ENCODE measurements around the gene FMNL1.

FMNL1 gene

DNA sequence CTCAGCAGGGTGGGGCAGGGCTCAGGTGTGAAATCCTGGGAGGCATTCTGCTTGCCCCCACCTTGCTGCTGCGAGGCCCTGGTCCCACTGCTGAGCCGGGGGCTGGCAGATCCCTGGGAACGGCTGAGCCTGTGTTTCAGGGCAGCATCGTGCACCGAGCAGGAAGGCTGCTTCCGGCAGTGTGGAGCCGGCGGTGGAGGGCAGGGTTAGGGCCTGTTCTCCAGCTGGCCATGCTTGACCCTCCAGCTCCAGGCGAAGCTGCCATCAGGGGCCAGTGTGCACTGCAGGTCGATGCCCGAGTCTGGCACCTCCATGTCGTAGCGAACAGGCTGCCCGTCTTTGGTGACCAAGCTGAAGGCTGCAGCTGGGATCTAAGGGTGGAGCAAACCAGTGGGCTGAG, 42.7 kb downstream of the FMNL1 start:
- TF ChIP-seq, protein P1, sequence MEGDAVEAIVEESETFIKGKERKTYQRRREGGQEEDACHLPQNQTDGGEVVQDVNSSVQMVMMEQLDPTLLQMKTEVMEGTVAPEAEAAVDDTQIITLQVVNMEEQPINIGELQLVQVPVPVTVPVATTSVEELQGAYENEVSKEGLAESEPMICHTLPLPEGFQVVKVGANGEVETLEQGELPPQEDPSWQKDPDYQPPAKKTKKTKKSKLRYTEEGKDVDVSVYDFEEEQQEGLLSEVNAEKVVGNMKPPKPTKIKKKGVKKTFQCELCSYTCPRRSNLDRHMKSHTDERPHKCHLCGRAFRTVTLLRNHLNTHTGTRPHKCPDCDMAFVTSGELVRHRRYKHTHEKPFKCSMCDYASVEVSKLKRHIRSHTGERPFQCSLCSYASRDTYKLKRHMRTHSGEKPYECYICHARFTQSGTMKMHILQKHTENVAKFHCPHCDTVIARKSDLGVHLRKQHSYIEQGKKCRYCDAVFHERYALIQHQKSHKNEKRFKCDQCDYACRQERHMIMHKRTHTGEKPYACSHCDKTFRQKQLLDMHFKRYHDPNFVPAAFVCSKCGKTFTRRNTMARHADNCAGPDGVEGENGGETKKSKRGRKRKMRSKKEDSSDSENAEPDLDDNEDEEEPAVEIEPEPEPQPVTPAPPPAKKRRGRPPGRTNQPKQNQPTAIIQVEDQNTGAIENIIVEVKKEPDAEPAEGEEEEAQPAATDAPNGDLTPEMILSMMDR (conservative IDR thresholded peaks at IDR 0.05) = no peak
- no peak for TF ChIP-seq ZFX (IDR thresholded peaks at IDR 0.05)
- H3K27ac ChIP-seq = no peak overlapping the region

DNA sequence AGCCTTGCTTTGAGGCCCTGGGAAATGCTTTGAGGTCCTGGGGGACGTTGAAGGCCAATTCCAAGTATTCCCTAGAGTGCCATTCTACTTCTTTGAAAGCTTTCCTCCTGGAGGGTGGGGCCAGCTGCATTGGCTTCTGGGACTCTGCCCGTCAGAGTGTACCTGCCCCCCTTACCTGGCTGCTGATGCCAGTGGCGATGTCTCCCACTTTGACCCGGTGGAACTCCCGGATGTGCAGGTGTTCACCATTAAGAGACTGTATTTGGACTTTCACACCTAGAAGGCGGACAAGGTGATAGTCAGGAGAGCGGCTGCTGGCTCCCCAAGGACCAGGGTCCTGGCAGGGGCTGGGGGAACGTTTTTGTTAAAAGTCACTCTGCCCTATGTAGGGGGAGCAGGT, 43.3 kb downstream of the FMNL1 start:
- H3K27ac ChIP-seq = no peak overlapping the region
- TF ChIP-seq ZFX (IDR thresholded peaks at IDR 0.05) = no peak
- TF ChIP-seq, protein P1 (conservative IDR thresholded peaks at IDR 0.05) = no peak

DNA sequence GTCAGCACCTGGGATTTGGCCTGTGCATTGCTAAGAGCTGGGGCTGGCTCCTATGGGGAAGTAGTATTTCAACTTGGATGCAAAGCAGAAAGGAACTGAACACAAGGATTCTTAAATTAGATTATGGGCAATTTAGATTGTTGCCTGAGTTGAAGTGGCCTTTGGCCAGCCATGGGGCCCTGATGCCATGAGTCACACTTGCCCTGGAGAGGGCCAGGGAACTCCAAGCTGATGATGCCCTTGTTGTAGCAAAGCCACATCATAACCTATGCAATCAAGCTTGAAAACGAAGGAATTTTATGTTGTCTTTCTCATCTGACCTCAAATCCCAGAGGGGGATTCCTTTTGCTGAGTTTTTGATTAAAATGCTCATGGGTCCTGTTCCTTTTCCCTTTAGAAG, 44.1 kb downstream of the FMNL1 start:
- no peak overlapping the region for H3K27ac ChIP-seq
- no peak for TF ChIP-seq ZFX (IDR thresholded peaks at IDR 0.05)
- TF ChIP-seq, protein P1 (conservative IDR thresholded peaks at IDR 0.05) = no peak

DNA sequence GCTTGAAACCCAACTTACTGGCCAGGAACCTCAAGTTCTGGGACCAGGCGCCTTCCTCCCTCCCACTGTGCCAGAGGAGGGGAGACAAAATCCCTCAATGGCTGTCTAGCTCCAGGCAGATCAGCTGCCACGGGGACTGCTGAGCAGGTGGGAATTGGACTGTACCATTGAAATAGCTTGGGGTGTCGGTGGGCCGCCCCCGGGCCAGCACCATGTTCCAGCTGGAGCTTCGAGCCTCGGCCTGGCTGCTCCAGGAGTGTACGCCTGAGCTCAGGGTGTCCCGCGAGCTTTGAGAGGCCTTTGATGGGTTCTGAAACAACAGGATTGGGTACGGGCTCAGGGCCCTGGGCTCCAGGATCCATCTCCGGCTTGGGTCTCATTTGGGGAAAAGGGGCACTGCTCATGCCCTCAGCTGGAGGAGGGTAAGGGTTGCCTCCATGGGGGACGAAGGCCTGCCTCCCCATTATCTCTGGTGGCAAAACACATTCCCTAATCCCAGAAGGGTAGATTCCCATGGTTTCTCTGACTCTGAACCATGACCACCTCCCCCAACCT, 44.8 kb downstream of the FMNL1 start:
- no peak for TF ChIP-seq ZFX (IDR thresholded peaks at IDR 0.05)
- TF ChIP-seq, protein P1 (conservative IDR thresholded peaks at IDR 0.05) = no peak
- H3K27ac ChIP-seq = no peak overlapping the region

DNA sequence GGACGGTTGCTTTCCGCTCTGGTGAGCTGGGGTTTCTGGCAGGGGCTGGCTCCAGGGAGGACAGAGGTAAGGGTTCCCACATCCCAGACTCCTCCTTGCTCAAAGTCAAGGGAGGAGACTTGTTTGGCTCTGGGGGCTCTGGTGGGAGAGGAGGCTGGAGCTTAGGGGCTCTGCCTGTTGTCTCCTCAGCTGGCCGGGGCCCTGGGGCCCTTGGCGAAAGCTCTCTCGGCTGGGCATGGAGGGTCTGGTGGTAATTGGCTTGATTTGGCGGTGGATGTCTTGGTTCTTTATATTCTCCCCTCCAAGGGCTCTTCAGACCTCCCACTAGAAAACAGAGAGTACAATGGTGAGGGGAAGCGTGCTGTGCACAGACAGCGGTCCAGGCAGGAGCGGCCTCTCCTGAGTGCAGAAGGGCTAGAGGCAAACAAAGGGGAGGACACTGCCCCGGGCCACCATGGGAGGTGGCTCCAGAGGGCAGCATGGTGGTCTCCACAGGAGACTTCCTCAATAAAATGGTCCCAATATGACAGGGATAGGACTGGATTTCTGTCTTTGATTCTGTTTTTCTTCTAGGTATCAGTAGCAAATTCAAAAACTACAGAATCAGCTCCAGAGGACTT, 45.9 kb downstream of the FMNL1 start:
- TF ChIP-seq, protein P1 (conservative IDR thresholded peaks at IDR 0.05) = no peak
- TF ChIP-seq ZFX (IDR thresholded peaks at IDR 0.05) = no peak
- no peak overlapping the region for H3K27ac ChIP-seq

DNA sequence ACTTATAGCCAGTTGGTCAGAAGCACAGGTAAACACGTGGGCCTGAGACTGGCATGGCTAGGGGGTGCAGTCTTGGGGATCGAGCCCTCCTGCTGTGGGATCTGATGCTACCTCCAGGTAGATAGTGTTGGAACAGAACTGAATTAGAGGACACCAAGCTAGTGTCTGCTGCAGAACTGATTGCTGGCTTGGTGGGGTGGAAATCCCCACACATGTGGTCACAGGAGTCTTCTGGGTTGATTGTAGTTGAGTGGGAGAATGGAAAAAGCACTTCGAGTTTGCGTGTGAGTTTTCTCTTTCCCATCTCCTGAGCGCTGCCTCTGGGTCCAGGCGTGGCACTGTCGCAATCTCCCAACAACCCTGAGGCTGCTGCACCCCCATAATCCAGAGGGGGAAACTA, 48.2 kb downstream of the FMNL1 start:
- no peak for TF ChIP-seq ZFX (IDR thresholded peaks at IDR 0.05)
- TF ChIP-seq, protein P1 (conservative IDR thresholded peaks at IDR 0.05) = no peak
- no peak overlapping the region for H3K27ac ChIP-seq

DNA sequence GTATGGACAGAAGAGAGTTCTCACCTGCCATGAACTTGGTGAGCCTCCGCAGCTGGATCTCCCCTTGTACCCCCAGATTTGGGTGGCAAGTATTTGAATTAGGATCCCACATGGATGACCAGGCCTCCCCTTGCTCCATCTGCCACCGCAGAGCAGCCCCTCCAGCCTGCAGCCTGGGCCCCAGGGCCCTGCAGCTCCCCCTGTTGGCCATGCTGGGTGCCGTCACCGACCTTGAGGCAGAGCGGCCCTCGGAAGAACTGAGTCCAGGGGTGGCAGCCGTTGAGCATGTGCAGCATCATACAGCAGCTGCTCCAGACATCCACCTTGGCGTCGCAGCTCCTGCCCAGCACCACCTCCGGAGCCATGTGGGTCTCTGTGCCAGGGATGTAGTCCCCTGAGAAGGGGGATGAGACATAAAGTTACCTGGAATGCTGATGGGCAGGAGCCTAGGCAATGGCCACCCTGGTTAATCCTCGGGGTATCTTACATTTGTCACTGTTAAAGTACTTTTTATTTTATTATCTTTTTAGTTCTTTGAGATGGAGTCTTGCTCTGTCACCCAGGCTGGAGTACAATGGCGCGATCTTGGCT, 49.2 kb downstream of the FMNL1 start:
- TF ChIP-seq, protein P1 (conservative IDR thresholded peaks at IDR 0.05) = peak; percentile 84
- TF ChIP-seq ZFX (IDR thresholded peaks at IDR 0.05) = no peak
- no peak overlapping the region for H3K27ac ChIP-seq
